ENCODE measurements around the gene PGLYRP1. TPM values are rescaled to one million over a fixed set of nuclear protein-coding genes. Genes with fewer than 3 reads are reported as not detected.

The PGLYRP1 gene
- total RNA-seq, 1 donor from 2014 or later: not detected

GRCh38 chr19:45969676-45970075 is 53.2 kb downstream of the PGLYRP1 start:
- Histone ChIP-seq H3K36me3 (ENCODE audit: control insufficient read depth, insufficient read depth, low read length) (no peaks in the 10 kb centered on the region), H3K27me3 (ENCODE audit: control insufficient read depth, insufficient read depth, low read length) (peaks cover 19% of the 10 kb centered on the region), H3K4me3 (ENCODE audit: low read depth, low read length) (no peak overlapping the region)
- no peak for FAIRE-seq
- no peak for TF ChIP-seq CTCF (IDR thresholded peaks at IDR 0.05; ENCODE audit: insufficient read depth, low read length, severe bottlenecking)
- no peak for DNase-seq (ENCODE audit: low read depth)

Other genes with a start within 250 kb of the PGLYRP1 start
- gene DMPK, start 240.6 kb downstream of the PGLYRP1 start, total RNA-seq: 4.7 and 9.1 TPM in 2 replicates
- 25.3 and 29.0 TPM in 2 replicates for gene DMWD, start 230.2 kb downstream of the PGLYRP1 start, total RNA-seq
- under 0.01 TPM in 1 of 2 replicates, not detected in the other for gene RSPH6A, start 207.7 kb downstream of the PGLYRP1 start, total RNA-seq
- gene SYMPK, start 159.9 kb downstream of the PGLYRP1 start, total RNA-seq: 27.9 and 29.7 TPM in 2 replicates
- not detected in 2 replicates for gene FOXA3, start 158.7 kb downstream of the PGLYRP1 start, total RNA-seq
- gene IRF2BP1, start 136.9 kb downstream of the PGLYRP1 start, total RNA-seq: 11.3 and 11.8 TPM in 2 replicates
- gene MYPOP, start 120.4 kb downstream of the PGLYRP1 start, total RNA-seq: 0.53 and 0.90 TPM in 2 replicates
- gene NANOS2, start 108.3 kb downstream of the PGLYRP1 start, total RNA-seq: not detected in 2 replicates
- gene NOVA2, start 49.2 kb downstream of the PGLYRP1 start, total RNA-seq: not detected in 2 replicates
- gene CCDC61, start 27.6 kb downstream of the PGLYRP1 start, total RNA-seq: 10.3 and 12.9 TPM in 2 replicates
- gene IGFL4, start 17.9 kb upstream of the PGLYRP1 start, total RNA-seq: not detected in 2 replicates
- not detected in 2 replicates for gene IGFL3, start 101.6 kb upstream of the PGLYRP1 start, total RNA-seq
- 2.4 TPM in 1 of 2 replicates, not detected in the other for gene IGFL2, start 125.2 kb upstream of the PGLYRP1 start, total RNA-seq
- gene IGFL1, start 206.7 kb upstream of the PGLYRP1 start, total RNA-seq: not detected in 2 replicates

Measured in bronchial epithelial cell (primary cell).